RWPE2 (cell line): ENCODE measurements around the gene PITX1.

Source experiments
- ATAC-seq: fragments of 200-7000 bp; cut with Tn5 transposase; 3 replicates; pipeline ENCODE4 v1.9.1; 2021; ENCODE audit warnings: low read depth
- DNase-seq: peaks from one replicate; pipeline ENCODE4 v3.0.0-alpha.2; 2020; ENCODE audit warnings: low spot score
- H3K27ac ChIP-seq: fragments of 450-650 bp; 2 replicates; pipeline ENCODE4 v1.5.1; 2017; ENCODE audit warnings: mild to moderate bottlenecking; ENCODE audit not compliant: poor library complexity, severe bottlenecking
- H3K27me3 ChIP-seq: fragments of 250-450 bp; sonication (Bioruptor Pico); 2 replicates; pipeline ENCODE4 v1.5.1; 2021; ENCODE audit warnings: mild to moderate bottlenecking, moderate library complexity; ENCODE audit not compliant: insufficient read depth, poor library complexity, severe bottlenecking
- H3K36me3 ChIP-seq: fragments of 250-450 bp; sonication (Bioruptor Pico); 2 replicates; pipeline ENCODE4 v1.5.1; 2020; ENCODE audit warnings: low read depth, mild to moderate bottlenecking, moderate library complexity
- H3K4me1 ChIP-seq: fragments of 250-450 bp; sonication (Bioruptor Pico); 2 replicates; pipeline ENCODE4 v1.5.1; 2021; ENCODE audit warnings: mild to moderate bottlenecking, moderate library complexity; ENCODE audit not compliant: insufficient read depth, poor library complexity, severe bottlenecking
- H3K4me3 ChIP-seq: fragments of 250-450 bp; sonication (Bioruptor Pico); 2 replicates; pipeline ENCODE4 v1.5.1; 2021; ENCODE audit warnings: mild to moderate bottlenecking, moderate library complexity; ENCODE audit not compliant: severe bottlenecking
- H3K9me3 ChIP-seq: fragments of 250-450 bp; sonication (Bioruptor Pico); 2 replicates; pipeline ENCODE4 v1.5.1; 2021; ENCODE audit warnings: mild to moderate bottlenecking, moderate library complexity; ENCODE audit not compliant: severe bottlenecking
- CTCF ChIP-seq: fragments of 450-650 bp; IDR thresholded peaks from one replicate; pipeline ENCODE4 v1.5.1; 2017; ENCODE audit warnings: mild to moderate bottlenecking, moderate library complexity; ENCODE audit not compliant: poor library complexity, severe bottlenecking

Gene PITX1

DNA sequence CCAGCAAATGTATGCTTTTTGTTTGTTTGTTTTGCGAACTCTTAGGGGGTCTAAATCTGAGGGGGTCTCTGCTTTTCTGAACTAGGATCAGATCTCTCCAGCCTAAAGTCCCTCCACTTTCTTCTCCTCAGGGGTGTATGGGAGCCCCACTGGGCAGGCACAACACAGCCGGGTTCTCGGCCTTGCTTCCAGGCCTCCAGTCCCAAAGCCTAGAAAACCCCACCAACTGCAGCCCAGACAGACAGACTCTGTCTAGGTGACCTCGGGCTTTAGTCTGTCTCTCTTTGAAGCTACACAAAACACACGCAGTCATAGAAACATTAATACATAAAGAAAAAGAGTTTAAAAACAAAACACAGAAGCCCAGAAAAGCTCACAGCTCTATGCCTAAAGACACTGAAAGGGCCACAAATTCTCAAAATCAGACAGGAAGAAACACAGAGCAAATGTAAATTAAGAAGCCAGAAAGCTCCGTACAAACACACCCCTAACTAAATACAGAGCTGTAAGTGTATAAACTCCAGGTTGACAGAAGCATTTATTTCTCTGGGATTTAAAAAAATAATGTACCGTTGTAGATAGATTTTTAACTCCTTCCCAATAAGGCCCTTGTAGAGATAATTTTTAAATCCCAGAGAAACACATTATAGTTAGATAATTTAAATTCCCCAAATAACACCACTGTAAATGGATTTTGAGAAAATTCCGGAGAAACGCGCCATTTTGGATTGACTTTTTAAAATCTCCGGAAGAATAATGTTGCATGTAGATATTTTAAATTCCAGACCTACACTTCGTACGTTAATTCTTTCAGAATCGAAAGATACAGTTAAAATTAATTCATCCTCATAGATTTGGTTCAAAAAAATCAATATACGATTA is 2.0 kb downstream of the PITX1 start:
- TF ChIP-seq CTCF = no peak
- Histone ChIP-seq H3K4me3 (peak overlapping the region; percentile 91), H3K36me3 (peaks cover 47% of the 10 kb centered on the region), H3K27me3 (no peaks in the 10 kb centered on the region), H3K4me1 (peaks cover 15% of the 10 kb centered on the region), H3K9me3 (no peaks in the 10 kb centered on the region), H3K27ac (peak overlapping the region; percentile 85)
- DNase-seq (no peak), ATAC-seq (no peak)

DNA sequence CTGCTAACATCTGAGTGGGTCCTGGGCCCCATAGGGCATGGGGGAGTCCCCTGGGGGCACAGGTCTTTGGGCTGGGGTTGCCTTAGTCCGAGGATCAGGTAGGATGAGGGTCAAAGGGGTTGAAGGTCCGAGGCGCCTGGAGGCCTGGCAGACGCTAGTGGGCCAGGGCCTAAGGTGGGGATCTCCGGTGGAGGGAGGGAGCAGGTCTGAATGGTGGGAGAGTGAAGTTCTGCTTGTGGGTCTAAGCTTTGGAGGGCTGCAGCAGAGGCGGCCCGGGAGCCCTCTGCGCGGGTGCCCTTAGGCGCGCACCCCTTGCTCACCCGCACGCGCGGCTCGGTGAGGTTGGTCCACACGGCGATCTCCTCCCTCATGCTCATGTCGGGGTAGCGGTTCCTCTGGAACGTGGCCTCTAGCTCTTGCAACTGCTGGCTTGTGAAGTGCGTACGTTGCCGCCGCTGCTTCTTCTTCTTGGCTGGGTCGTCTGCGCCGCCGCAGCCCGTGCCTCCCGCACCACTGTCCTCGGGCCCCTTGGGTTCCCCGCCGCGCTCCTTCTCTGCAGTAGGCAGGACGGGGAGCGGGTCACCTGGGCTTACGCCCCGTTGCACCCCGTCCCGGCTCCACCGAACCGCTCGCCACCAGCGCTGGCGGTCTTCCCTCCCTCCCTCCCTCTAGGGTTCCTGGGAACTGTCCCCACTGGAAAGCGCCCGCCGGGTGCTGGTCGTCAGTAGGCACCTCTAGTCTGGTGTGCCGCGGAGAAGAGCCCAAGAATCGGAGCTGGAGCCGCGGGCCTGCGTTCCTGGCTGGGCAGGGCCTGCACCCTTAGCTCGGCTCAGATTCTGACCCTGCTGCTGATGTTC is 2.8 kb downstream of the PITX1 start:
- TF ChIP-seq CTCF = no peak
- no peaks in the 10 kb centered on the region for H3K27me3 ChIP-seq
- ATAC-seq (peak; percentile 4; the same call in 2 of the 3 replicates), DNase-seq (no peak)
- peaks cover 24% of the 10 kb centered on the region for H3K4me1 ChIP-seq
- peaks cover 56% of the 10 kb centered on the region for H3K36me3 ChIP-seq
- H3K9me3 ChIP-seq = no peaks in the 10 kb centered on the region
- peak overlapping the region; percentile 85 for H3K27ac ChIP-seq
- H3K4me3 ChIP-seq = peak overlapping the region; percentile 91

- peaks cover 32% of the 10 kb centered on the region for H3K4me1 ChIP-seq
- DNase-seq = no peak
- peaks cover 56% of the 10 kb centered on the region for H3K36me3 ChIP-seq
- H3K9me3 ChIP-seq = no peaks in the 10 kb centered on the region
- peak; percentile 6; the same call in 2 of the 3 replicates for ATAC-seq
- peak overlapping the region; percentile 91 for H3K4me3 ChIP-seq
- H3K27ac ChIP-seq = peak overlapping the region; percentile 85
- no peaks in the 10 kb centered on the region for H3K27me3 ChIP-seq
- TF ChIP-seq CTCF = no peak
These were observed 3.7 kb downstream of the PITX1 start for GRCh38 chr5:135030123-135030955.

- Histone ChIP-seq H3K4me1 (peaks cover 35% of the 10 kb centered on the region), H3K36me3 (peaks cover 56% of the 10 kb centered on the region), H3K4me3 (peak overlapping the region; percentile 91), H3K9me3 (no peaks in the 10 kb centered on the region), H3K27ac (peak overlapping the region; percentile 85), H3K27me3 (no peaks in the 10 kb centered on the region)
- ATAC-seq (no peak), DNase-seq (no peak)
- no peak for TF ChIP-seq CTCF
These were observed 4.4 kb downstream of the PITX1 start for GRCh38 chr5:135029477-135030122.
